Tibial nerve (tissue), 4 donors: ENCODE data around the gene GTPBP8. TPM values are rescaled to one million over a fixed set of nuclear protein-coding genes. Genes with fewer than 3 reads are reported as not detected.

Experiments used
- DNase-seq, 2 donors: peaks; one replicate each; pipeline ENCODE4 v3.0.0-alpha.2; 2019; ENCODE audit warnings: low spot score in 2 of 2
- H3K27ac ChIP-seq, 4 donors: fragments of 200-600 bp; sonication (generic) in 3 of 4; one replicate each; pipeline ENCODE4 v1.5.1; 2017 to 2019; ENCODE audit warnings: mild to moderate bottlenecking in 1 of 4
- H3K27me3 ChIP-seq, 2 donors: fragments of 200-600 bp; sonication (generic) in 1 of 2; one replicate each; pipeline versions ENCODE4 v1.5.1 to v1.6.0; 2017 to 2019
- H3K36me3 ChIP-seq, 3 donors: fragments of 200-600 bp; sonication (generic); one replicate each; pipeline ENCODE4 v1.5.1; 2018 to 2019
- H3K4me1 ChIP-seq, 4 donors: fragments of 200-600 bp; sonication (generic) in 3 of 4; one replicate each; pipeline ENCODE4 v1.5.1; 2017 to 2019
- H3K4me3 ChIP-seq, 4 donors: fragments of 200-600 bp; sonication (generic) in 3 of 4; one replicate each; pipeline ENCODE4 v1.5.1; 2017 to 2019; ENCODE audit warnings: mild to moderate bottlenecking in 1 of 4, moderate library complexity in 1 of 4
- H3K9me3 ChIP-seq, 4 donors: fragments of 200-600 bp; sonication (generic) in 3 of 4; one replicate each; pipeline ENCODE4 v1.5.1; 2017 to 2019
- EP300 ChIP-seq, 2 donors: sonication (generic); formaldehyde crosslinking; IDR thresholded peaks; one replicate each; pipeline ENCODE4 v1.6.1; 2017; ENCODE audit warnings: antibody characterized with exemption in 2 of 2, mild to moderate bottlenecking in 1 of 2
- POLR2A ChIP-seq, 2 donors: fragments of 450-650 bp; IDR thresholded peaks; one replicate each; pipeline ENCODE4 v1.6.1; 2017; ENCODE audit warnings: antibody characterized with exemption in 2 of 2, mild to moderate bottlenecking in 2 of 2, moderate library complexity in 2 of 2
- WGBS, 2 donors: methylation state at CpG; one replicate each; pipeline ENCODE4 v1.1.5; 2018; 5-methylcytosine and 5-hydroxymethylcytosine counted together
- total RNA-seq, 4 donors: library from RNA; depleted of rRNA; stranded (reverse); fragments of >200 nt; gene quantifications; one replicate each; pipeline ENCODE4 v1.1.0, GENCODE V29; 2016
- TF ChIP-seq, protein P1 (sequence below), 5 experiments: fragments of 200-600 bp in 3 of 5; fragments of 450-650 bp in 2 of 5; sonication (generic) in 3 of 5; IDR thresholded peaks; one replicate each; pipeline ENCODE4 v1.5.1; 2016 to 2019; ENCODE audit warnings: antibody characterized with exemption in 5 of 5, mild to moderate bottlenecking in 3 of 5, moderate library complexity in 2 of 5

GTPBP8 gene
- total RNA-seq, 4 donors from 2014 or later: 15.9 to 55.7 (median 21.1) TPM

DNA sequence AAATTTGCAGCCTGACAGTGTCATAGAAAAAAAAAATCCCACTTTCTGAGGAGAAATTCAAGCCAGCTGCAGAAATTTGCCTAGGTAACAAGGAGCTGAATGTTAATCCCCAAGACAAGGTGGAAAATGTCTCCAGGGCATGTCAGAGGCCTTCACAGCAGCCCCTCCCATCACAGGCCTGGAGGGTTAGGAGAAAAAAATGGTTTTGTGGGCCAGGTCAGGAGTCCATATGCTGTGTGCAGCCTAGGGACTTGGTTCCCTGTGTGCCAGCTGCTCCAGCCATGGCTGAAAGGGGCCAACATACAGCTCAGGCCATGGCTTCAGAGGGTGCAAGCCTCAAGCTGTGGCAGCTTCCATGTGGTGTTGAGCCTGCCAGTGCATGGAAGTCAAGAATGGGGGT is 27.1 kb upstream of the GTPBP8 start:
- Histone ChIP-seq H3K27me3 (no peaks in the 10 kb centered on the region), H3K27ac (no peak overlapping the region), H3K9me3 (peaks cover 0 to 8% (median 0%) of the 10 kb centered on the region in 4 donors), H3K4me3 (no peak overlapping the region), H3K4me1 (no peaks in the 10 kb centered on the region), H3K36me3 (peaks cover 0 to 4% (median 0%) of the 10 kb centered on the region in 3 donors)
- DNase-seq: no peak
- no peak for TF ChIP-seq EP300 (IDR thresholded peaks at IDR 0.05)
- TF ChIP-seq, protein P1, sequence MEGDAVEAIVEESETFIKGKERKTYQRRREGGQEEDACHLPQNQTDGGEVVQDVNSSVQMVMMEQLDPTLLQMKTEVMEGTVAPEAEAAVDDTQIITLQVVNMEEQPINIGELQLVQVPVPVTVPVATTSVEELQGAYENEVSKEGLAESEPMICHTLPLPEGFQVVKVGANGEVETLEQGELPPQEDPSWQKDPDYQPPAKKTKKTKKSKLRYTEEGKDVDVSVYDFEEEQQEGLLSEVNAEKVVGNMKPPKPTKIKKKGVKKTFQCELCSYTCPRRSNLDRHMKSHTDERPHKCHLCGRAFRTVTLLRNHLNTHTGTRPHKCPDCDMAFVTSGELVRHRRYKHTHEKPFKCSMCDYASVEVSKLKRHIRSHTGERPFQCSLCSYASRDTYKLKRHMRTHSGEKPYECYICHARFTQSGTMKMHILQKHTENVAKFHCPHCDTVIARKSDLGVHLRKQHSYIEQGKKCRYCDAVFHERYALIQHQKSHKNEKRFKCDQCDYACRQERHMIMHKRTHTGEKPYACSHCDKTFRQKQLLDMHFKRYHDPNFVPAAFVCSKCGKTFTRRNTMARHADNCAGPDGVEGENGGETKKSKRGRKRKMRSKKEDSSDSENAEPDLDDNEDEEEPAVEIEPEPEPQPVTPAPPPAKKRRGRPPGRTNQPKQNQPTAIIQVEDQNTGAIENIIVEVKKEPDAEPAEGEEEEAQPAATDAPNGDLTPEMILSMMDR (IDR thresholded peaks at IDR 0.05): no peak
- no peak for TF ChIP-seq POLR2A (IDR thresholded peaks at IDR 0.05)

DNA sequence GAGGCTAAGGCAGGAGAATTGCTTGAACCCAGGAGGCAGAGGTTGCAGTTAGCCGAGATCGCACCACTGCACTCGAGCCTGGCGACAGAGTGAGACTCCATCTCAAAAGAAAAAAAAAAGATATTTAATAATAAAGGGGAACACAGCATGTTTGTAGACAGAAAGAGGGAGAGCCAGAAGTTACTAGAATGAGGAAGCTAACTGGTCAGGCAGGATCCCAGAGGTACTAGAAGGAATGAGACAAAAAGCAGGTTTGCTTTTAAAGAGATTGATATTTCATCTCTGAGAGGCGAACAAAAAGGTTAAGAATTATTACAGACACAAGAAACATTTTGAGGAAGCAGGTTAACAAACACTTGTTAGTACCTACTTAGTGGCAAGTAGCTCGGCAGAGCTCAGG is 25.1 kb upstream of the GTPBP8 start:
- DNase-seq: no peak
- Histone ChIP-seq H3K4me1 (no peaks in the 10 kb centered on the region), H3K36me3 (peaks cover 0 to 4% (median 0%) of the 10 kb centered on the region in 3 donors), H3K4me3 (no peak overlapping the region), H3K9me3 (peaks cover 0 to 8% (median 0%) of the 10 kb centered on the region in 4 donors), H3K27me3 (no peaks in the 10 kb centered on the region), H3K27ac (no peak overlapping the region)
- TF ChIP-seq, protein P1 (IDR thresholded peaks at IDR 0.05): no peak
- TF ChIP-seq POLR2A (IDR thresholded peaks at IDR 0.05): no peak
- TF ChIP-seq EP300 (IDR thresholded peaks at IDR 0.05): no peak
- 81 to 86% methylated on average over 6 of the region's 6 CpGs for WGBS, 2 donors

DNA sequence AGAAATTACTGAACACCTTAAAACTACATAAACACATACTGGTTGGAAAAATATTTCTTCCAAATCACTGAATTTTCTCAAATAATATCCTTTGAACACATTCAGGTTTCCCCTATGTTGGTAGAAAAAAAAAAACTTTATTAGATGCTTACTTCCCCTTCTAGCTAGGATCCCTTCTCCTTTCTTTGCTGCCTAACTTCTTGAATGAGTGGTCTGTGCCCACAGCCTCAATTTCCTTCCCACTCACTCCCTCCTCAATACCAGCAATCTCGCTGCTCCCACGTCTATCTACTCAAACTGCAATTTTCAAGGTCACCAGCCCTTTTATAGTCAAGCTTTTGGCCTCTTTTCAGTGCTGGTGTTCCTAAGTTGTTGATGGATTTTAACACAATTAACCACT is 24.2 kb upstream of the GTPBP8 start:
- Histone ChIP-seq H3K4me1 (no peaks in the 10 kb centered on the region), H3K36me3 (peaks cover 0 to 4% (median 0%) of the 10 kb centered on the region in 3 donors), H3K9me3 (peaks cover 0 to 8% (median 0%) of the 10 kb centered on the region in 4 donors), H3K27ac (no peak overlapping the region), H3K4me3 (no peak overlapping the region), H3K27me3 (no peaks in the 10 kb centered on the region)
- TF ChIP-seq, protein P1 (IDR thresholded peaks at IDR 0.05): no peak
- no peak for TF ChIP-seq POLR2A (IDR thresholded peaks at IDR 0.05)
- no peak for TF ChIP-seq EP300 (IDR thresholded peaks at IDR 0.05)
- no peak for DNase-seq
- WGBS, 2 donors: 20 to 39% methylated on average over 2 of the region's 2 CpGs

DNA sequence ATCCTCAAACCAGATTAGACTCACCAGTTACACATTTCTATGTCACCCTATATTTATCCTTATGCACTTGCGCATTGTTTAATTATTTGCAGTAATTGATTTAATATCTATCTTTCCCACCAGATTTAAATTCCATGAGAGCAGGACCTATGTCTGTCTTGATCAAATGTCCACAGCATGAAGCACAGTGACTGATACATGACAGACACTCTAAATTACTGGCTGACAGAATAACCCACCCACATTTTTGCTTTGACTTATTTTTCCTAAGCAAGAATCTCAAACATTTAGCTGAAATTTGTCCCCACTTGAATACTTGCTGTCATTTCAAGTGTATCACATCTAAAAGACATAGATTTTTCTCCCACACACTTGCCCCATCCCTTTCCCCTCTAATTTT is 23.4 kb upstream of the GTPBP8 start:
- Histone ChIP-seq H3K4me3 (no peak overlapping the region), H3K36me3 (peaks cover 0 to 4% (median 0%) of the 10 kb centered on the region in 3 donors), H3K27ac (no peak overlapping the region), H3K4me1 (no peaks in the 10 kb centered on the region), H3K9me3 (peaks cover 0 to 8% (median 0%) of the 10 kb centered on the region in 4 donors), H3K27me3 (no peaks in the 10 kb centered on the region)
- TF ChIP-seq POLR2A (IDR thresholded peaks at IDR 0.05) (no peak), EP300 (IDR thresholded peaks at IDR 0.05) (no peak)
- TF ChIP-seq, protein P1 (IDR thresholded peaks at IDR 0.05): no peak
- no peak for DNase-seq
- WGBS, 2 donors: 94 to 98% methylated on average over 1 of the region's 1 CpG

DNA sequence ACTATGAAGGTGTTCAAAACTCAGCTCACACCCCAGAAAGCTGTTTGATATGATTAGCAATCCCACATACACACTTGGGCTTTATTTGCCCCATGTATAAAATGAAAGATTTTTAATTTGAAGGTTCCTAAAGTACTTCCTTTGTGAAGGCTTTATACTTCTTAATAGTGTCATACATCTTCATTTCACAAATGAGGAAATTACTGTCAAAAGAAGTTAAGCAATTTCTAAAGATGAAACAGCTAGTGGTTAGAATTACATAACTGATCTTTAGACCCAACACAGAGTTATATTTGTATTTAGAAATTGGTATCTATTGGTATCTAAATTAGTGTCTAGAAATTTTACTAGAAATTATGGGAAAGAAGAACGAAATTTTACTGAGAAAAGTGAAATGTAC is 23.0 kb upstream of the GTPBP8 start:
- no peaks in the 10 kb centered on the region for H3K27me3 ChIP-seq
- 67 to 77% methylated on average over 1 of the region's 1 CpG for WGBS, 2 donors
- TF ChIP-seq, protein P1 (IDR thresholded peaks at IDR 0.05): no peak
- TF ChIP-seq POLR2A (IDR thresholded peaks at IDR 0.05) (no peak), EP300 (IDR thresholded peaks at IDR 0.05) (no peak)
- H3K4me1 ChIP-seq: no peaks in the 10 kb centered on the region
- H3K36me3 ChIP-seq: peaks cover 0 to 4% (median 0%) of the 10 kb centered on the region in 3 donors
- no peak for DNase-seq
- H3K9me3 ChIP-seq: peaks cover 0 to 8% (median 0%) of the 10 kb centered on the region in 4 donors
- H3K4me3 ChIP-seq: no peak overlapping the region
- no peak overlapping the region for H3K27ac ChIP-seq
